SK-N-SH (cell line): Measurements from ENCODE around the gene ROR2. TPM values are rescaled to one million over a fixed set of nuclear protein-coding genes. Genes with fewer than 3 reads are reported as not detected.

Experiments
- CTCF ChIA-PET: fragments of 300-600, 350-600 bp; formaldehyde crosslinking; extraction: SDS; loops from one replicate; lab custom pipeline; 2021; lab: Yijun Ruan, JAX
- POLR2A ChIA-PET: fragments of 350-600 bp; sonication (Branson Sonifier 250); formaldehyde crosslinking; extraction: SDS; loops from one replicate; lab custom pipeline; 2020; ENCODE audit warnings: antibody characterized with exemption, inconsistent platforms; lab: Yijun Ruan, JAX
- DNase-seq: peaks from one replicate; pipeline ENCODE4 v3.0.0; 2012
- H2AFZ ChIP-seq: fragments of 200-600 bp; sonication (generic); 2 replicates; pipeline ENCODE4 v1.8.1; 2016; ENCODE audit warnings: antibody characterized with exemption, mild to moderate bottlenecking, low read depth
- H3F3A ChIP-seq: fragments of 200-600 bp; sonication (generic); replicated peaks from 2 replicates; pipeline ENCODE3; 2016; ENCODE audit warnings: antibody characterized with exemption, mild to moderate bottlenecking; ENCODE audit not compliant: insufficient read depth
- H3K27ac ChIP-seq, 2 experiments: fragments of 200-500 bp in 1 of 2; fragments of 200-600 bp in 1 of 2; sonication (Bioruptor generic) in 1 of 2; sonication (generic), shearing (Covaris generic) in 1 of 2; 2 replicates each; pipeline versions ENCODE4 v1.5.1 to v1.6.1; 2014 to 2016; ENCODE audit warnings: low read depth in 2 of 2, inconsistent platforms in 1 of 2, low read length in 1 of 2, mild to moderate bottlenecking in 1 of 2, mixed read lengths in 1 of 2
- H3K27me3 ChIP-seq: fragments of 200-600 bp; sonication (generic), shearing (Covaris generic); 2 replicates; pipeline ENCODE4 v1.6.1; 2016; ENCODE audit warnings: mixed run types; ENCODE audit not compliant: insufficient read depth
- H3K36me3 ChIP-seq, 2 experiments: fragments of 200-500 bp in 1 of 2; fragments of 200-600 bp in 1 of 2; sonication (Bioruptor generic) in 1 of 2; sonication (generic) in 1 of 2; replicated peaks in 1 of 2; 2 replicates each; pipeline versions ENCODE3 to v1.5.1; 2014 to 2016; ENCODE audit warnings: low read length in 1 of 2, mild to moderate bottlenecking in 1 of 2; ENCODE audit not compliant: insufficient read depth in 2 of 2, control insufficient read depth in 1 of 2
- H3K4me1 ChIP-seq, 2 experiments: fragments of 200-500 bp in 1 of 2; fragments of 200-600 bp in 1 of 2; sonication (Bioruptor generic) in 1 of 2; sonication (generic), shearing (Covaris generic) in 1 of 2; 2 replicates each; pipeline versions ENCODE4 v1.5.1 to v1.6.1; 2014 to 2016; ENCODE audit warnings: low read depth in 1 of 2, low read length in 1 of 2, mixed run types in 1 of 2; ENCODE audit not compliant: insufficient read depth in 2 of 2, control insufficient read depth in 1 of 2
- H3K4me2 ChIP-seq: fragments of 200-600 bp; sonication (generic), shearing (Covaris generic); 2 replicates; pipeline ENCODE4 v1.6.1; 2017; ENCODE audit warnings: mixed run types
- H3K4me3 ChIP-seq, 2 experiments: fragments of 200-500 bp in 1 of 2; fragments of 200-600 bp in 1 of 2; sonication (Bioruptor generic) in 1 of 2; sonication (generic), shearing (Covaris generic) in 1 of 2; 2 replicates each; pipeline versions ENCODE4 v1.5.1 to v1.8.1; 2014 to 2016; ENCODE audit warnings: low read depth in 2 of 2, inconsistent platforms in 1 of 2, low read length in 1 of 2, mild to moderate bottlenecking in 1 of 2, mixed read lengths in 1 of 2, moderate library complexity in 1 of 2
- H3K79me2 ChIP-seq: fragments of 200-600 bp; sonication (generic); 2 replicates; pipeline ENCODE4 v1.8.1; 2017; ENCODE audit warnings: mild to moderate bottlenecking; ENCODE audit not compliant: insufficient read depth
- H3K9ac ChIP-seq: fragments of 200-600 bp; sonication (generic); 2 replicates; pipeline ENCODE4 v1.6.1; 2017; ENCODE audit warnings: mixed run types
- H3K9me2 ChIP-seq: fragments of 200-600 bp; sonication (generic); 2 replicates; pipeline ENCODE4 v1.6.1; 2017; ENCODE audit warnings: mixed run types
- H3K9me3 ChIP-seq: fragments of 200-600 bp; sonication (generic); 2 replicates; pipeline ENCODE4 v1.6.1; 2017; ENCODE audit warnings: mixed run types, mild to moderate bottlenecking, moderate library complexity
- H4K20me1 ChIP-seq: fragments of 200-600 bp; sonication (generic); 2 replicates; pipeline ENCODE4 v1.6.1; 2017; ENCODE audit warnings: mild to moderate bottlenecking, mixed run types; ENCODE audit not compliant: insufficient read depth
- CHD2 ChIP-seq: fragments of 150-350 bp; IDR thresholded peaks from 2 replicates; pipeline ENCODE4 v1.6.1; 2018; ENCODE audit warnings: low read length; ENCODE audit not compliant: partially characterized antibody
- FOXM1 ChIP-seq: IDR thresholded peaks from 2 replicates; pipeline ENCODE4 v1.4.0; 2012; ENCODE audit warnings: low read depth, mild to moderate bottlenecking
- GABPA ChIP-seq: IDR thresholded peaks from 2 replicates; pipeline ENCODE4 v1.4.0; 2012; ENCODE audit warnings: low read depth, mild to moderate bottlenecking
- GATA2 ChIP-seq: sonication (generic); formaldehyde crosslinking; IDR thresholded peaks from 2 replicates; pipeline ENCODE4 v1.5.0; 2020; ENCODE audit warnings: mild to moderate bottlenecking, missing genetic modification reagents
- MEF2A ChIP-seq: IDR thresholded peaks from 2 replicates; pipeline ENCODE4 v1.4.0; 2012; ENCODE audit warnings: low read depth, borderline replicate concordance
- NRF1 ChIP-seq: IDR thresholded peaks from 2 replicates; pipeline ENCODE4 v1.6.1; 2012; ENCODE audit warnings: low read depth, mild to moderate bottlenecking, low read length
- POLR2AphosphoS5 ChIP-seq: IDR thresholded peaks from 2 replicates; pipeline ENCODE4 v1.6.1; 2012; ENCODE audit warnings: low read depth, low read length
- RAD21 ChIP-seq: IDR thresholded peaks from 2 replicates; pipeline ENCODE4 v1.6.1; 2012; ENCODE audit warnings: mild to moderate bottlenecking, low read length
- RCOR1 ChIP-seq: fragments of 150-350 bp; IDR thresholded peaks from 2 replicates; pipeline ENCODE4 v1.6.1; 2017; ENCODE audit warnings: antibody characterized with exemption, low read length
- RFX5 ChIP-seq: IDR thresholded peaks from 2 replicates; pipeline ENCODE4 v1.6.1; 2012; ENCODE audit warnings: mild to moderate bottlenecking, improper control_type of control experiment, low read length
- RXRA ChIP-seq: IDR thresholded peaks from 2 replicates; pipeline ENCODE4 v1.4.0; 2012; ENCODE audit warnings: low read depth, mild to moderate bottlenecking, borderline replicate concordance
- SMC3 ChIP-seq: IDR thresholded peaks from 2 replicates; pipeline ENCODE4 v1.6.1; 2012; ENCODE audit warnings: low read depth, low read length, improper control_type of control experiment
- TAF1 ChIP-seq: IDR thresholded peaks from 2 replicates; pipeline ENCODE4 v1.6.1; 2012; ENCODE audit warnings: low read depth, mild to moderate bottlenecking, low read length, moderate library complexity, borderline replicate concordance
- USF1 ChIP-seq: IDR thresholded peaks from 2 replicates; pipeline ENCODE4 v1.4.0; 2012; ENCODE audit warnings: low read depth, borderline replicate concordance
- YY1 ChIP-seq: IDR thresholded peaks from 2 replicates; pipeline ENCODE4 v1.4.0; 2012; ENCODE audit warnings: low read depth, mild to moderate bottlenecking
- WGBS: methylation state at CpG from one replicate; pipeline ENCODE4 v1.1.6; 2017; ENCODE audit warnings: low lambda C conversion rate; 5-methylcytosine and 5-hydroxymethylcytosine counted together
- polyA plus RNA-seq, 3 experiments: library from polyadenylated mRNA; depleted of rRNA; stranded (reverse); fragments of >200 nt; gene quantifications; 2 replicates each; pipeline ENCODE4 v1.2.3, GENCODE V29; 2012
- TF ChIP-seq, protein P1 (sequence below): IDR thresholded peaks from 2 replicates; pipeline ENCODE4 v1.6.1; 2012; ENCODE audit warnings: mild to moderate bottlenecking, low read depth, low read length, moderate library complexity

Gene ROR2
- polyA plus RNA-seq, 1 of the 3 experiments (the other 2 are of a cell fraction) = 0.43 TPM

DNA sequence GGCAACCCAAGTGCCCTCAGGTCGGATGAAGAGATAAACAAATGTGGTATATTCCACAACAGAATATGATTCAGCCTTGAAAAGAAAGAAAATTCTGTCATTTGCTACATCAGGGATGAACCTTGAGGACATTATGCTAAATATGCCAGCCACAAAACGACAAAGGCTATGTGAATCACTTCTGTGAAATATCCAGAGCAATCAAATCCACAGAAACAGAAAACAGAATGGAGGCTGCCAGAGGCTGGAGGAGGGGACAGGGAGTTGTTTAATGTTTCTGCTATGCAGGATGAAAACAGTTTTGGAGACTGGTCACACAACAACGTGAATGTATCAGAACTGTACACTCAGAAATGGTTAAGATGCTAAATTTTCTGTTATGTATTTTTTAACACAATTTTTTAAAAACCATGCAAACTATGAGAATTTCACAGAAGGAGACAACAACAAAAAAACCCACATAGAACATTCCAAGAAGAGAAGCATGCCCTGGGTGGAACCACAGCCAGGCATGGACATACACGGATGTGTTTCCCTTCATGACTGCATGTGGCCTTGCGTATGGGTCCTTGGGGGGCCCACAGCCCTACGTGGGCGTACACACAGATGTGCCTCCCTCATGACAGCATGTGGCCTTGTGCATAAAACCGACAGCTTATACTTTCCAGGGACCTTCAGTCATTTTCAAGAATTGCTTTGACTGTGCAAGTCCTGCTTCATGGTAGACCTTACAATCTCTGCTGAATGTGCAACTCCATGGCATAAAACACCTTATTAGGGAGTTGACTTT lies 146.7 kb downstream of the ROR2 start:
- no peak overlapping the region; a peak in 1 of 4 replicates for H3K27ac ChIP-seq
- 36% methylated on average over 8 of the region's 8 CpGs for WGBS
- H3K9me2 ChIP-seq = no peaks in the 10 kb centered on the region
- H3F3A ChIP-seq = no peaks in the 10 kb centered on the region
- no peak overlapping the region for H3K9ac ChIP-seq
- no peak for TF ChIP-seq GATA2 (CRISPR knock-in tag)
- TF ChIP-seq RXRA = no peak
- no peak for TF ChIP-seq RCOR1
- TF ChIP-seq GABPA = no peak
- no peak for TF ChIP-seq YY1
- TF ChIP-seq USF1 = no peak
- TF ChIP-seq RFX5 = no peak
- TF ChIP-seq TAF1 = no peak
- TF ChIP-seq SMC3 = no peak
- TF ChIP-seq RAD21 = no peak
- TF ChIP-seq MEF2A = no peak
- no peak for TF ChIP-seq NRF1
- no peak for TF ChIP-seq CHD2
- TF ChIP-seq, protein P1, sequence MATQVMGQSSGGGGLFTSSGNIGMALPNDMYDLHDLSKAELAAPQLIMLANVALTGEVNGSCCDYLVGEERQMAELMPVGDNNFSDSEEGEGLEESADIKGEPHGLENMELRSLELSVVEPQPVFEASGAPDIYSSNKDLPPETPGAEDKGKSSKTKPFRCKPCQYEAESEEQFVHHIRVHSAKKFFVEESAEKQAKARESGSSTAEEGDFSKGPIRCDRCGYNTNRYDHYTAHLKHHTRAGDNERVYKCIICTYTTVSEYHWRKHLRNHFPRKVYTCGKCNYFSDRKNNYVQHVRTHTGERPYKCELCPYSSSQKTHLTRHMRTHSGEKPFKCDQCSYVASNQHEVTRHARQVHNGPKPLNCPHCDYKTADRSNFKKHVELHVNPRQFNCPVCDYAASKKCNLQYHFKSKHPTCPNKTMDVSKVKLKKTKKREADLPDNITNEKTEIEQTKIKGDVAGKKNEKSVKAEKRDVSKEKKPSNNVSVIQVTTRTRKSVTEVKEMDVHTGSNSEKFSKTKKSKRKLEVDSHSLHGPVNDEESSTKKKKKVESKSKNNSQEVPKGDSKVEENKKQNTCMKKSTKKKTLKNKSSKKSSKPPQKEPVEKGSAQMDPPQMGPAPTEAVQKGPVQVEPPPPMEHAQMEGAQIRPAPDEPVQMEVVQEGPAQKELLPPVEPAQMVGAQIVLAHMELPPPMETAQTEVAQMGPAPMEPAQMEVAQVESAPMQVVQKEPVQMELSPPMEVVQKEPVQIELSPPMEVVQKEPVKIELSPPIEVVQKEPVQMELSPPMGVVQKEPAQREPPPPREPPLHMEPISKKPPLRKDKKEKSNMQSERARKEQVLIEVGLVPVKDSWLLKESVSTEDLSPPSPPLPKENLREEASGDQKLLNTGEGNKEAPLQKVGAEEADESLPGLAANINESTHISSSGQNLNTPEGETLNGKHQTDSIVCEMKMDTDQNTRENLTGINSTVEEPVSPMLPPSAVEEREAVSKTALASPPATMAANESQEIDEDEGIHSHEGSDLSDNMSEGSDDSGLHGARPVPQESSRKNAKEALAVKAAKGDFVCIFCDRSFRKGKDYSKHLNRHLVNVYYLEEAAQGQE = no peak
- TF ChIP-seq FOXM1 = no peak
- no peak for TF ChIP-seq POLR2AphosphoS5
- ChIA-PET CTCF (no interaction called here), POLR2A (no interaction called here)
- H3K4me1 ChIP-seq = peaks cover 0 to 33% of the 10 kb centered on the region in 2 experiments; a peak in 1 of 4 replicates
- no peaks in the 10 kb centered on the region for H3K79me2 ChIP-seq
- no peak for DNase-seq
- H3K4me2 ChIP-seq = no peak overlapping the region
- no peaks in the 10 kb centered on the region for H3K27me3 ChIP-seq
- no peaks in the 10 kb centered on the region for H3K36me3 ChIP-seq
- H2AFZ ChIP-seq = no peak overlapping the region
- H3K9me3 ChIP-seq = no peaks in the 10 kb centered on the region
- H3K4me3 ChIP-seq = no peak overlapping the region
- no peaks in the 10 kb centered on the region for H4K20me1 ChIP-seq
